Measurements from ENCODE around the gene CERS5.
"Not testable (repeated sequence)": the region's sequence is repeated elsewhere in the genome, so short reads cannot be mapped to it uniquely, and the experiment has no call there.

CERS5 gene

DNA sequence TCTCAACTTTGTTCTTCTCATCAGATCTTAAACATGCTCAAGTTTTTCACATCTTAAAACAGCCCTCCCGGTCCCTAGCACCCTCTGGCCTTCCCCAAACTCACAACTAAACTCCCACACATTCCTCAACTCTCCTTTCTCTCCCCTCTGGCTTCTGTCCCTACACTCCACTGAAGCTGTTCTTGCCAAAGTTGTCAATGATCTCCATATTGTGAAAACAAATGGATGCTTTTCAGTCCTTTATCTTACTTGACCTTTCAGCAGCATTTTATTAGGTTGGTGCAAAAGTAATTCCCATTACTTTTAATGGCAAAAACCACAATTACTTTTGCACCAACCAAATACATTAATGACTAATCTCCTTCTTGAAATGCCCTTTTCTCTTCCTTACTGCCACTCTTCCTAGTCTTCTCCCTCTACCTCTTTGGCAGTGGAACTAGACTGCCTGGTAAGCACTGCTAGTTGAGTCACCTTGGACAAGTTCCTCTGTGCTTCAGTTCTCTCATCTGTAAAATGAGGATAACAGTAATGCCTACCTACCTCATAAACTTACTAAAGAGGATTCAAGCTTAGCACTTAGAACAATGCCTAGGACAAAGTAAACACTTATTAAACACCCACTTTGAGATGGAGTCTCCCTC is 16.0 kb downstream of the CERS5 start:
- Histone ChIP-seq H2AFZ (ENCODE audit: low read depth, low read length) (no peak overlapping the region), H3K9ac (ENCODE audit: low read length) (no peak overlapping the region), H3K27ac (ENCODE audit: low read length) (no peak overlapping the region), H3K9me3 (ENCODE audit: insufficient read depth, low read length) (no peaks in the 10 kb centered on the region), H3K79me2 (ENCODE audit: low read length) (peaks cover 7% of the 10 kb centered on the region; the same call in 1 of the 2 replicates), H3K4me3 (ENCODE audit: low read length) (no peak overlapping the region), H3K4me2 (ENCODE audit: low read length) (no peak overlapping the region), H3K4me1 (ENCODE audit: low read length) (peaks cover 4% of the 10 kb centered on the region; the same call in 1 of the 2 replicates), H4K20me1 (ENCODE audit: insufficient read depth, low read length) (no peaks in the 10 kb centered on the region; the same call in 1 of the 2 replicates), H3K27me3 (ENCODE audit: low read depth, low read length) (no peaks in the 10 kb centered on the region), H3K36me3 (replicated peaks; ENCODE audit: low read depth, low read length) (no peaks in the 10 kb centered on the region)
- no peak for TF ChIP-seq EZH2phosphoT487 (IDR thresholded peaks at IDR 0.05; ENCODE audit: low read depth)
- no peak for TF ChIP-seq CTCF (IDR thresholded peaks at IDR 0.05; ENCODE audit: low read depth, low read length)

DNA sequence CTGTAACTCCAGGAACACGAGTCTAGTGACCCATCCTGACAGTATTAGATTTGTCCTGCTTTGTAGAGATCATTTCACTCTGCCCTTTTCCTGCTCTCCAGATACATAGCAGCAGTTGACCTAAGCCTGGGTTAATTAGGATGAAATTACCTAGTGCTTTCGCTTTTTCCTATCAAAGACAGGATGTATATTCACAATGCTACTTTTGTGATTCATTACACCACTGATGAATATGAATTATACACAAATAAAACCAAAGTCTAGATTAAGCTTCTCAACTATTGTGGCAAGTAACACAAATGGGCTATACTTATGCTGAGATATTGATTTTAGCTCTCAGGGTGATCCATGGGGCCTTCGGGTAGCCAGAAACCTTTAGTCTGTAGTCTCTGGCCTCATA is 17.9 kb downstream of the CERS5 start:
- Histone ChIP-seq H3K4me2 (ENCODE audit: low read length) (no peak overlapping the region), H4K20me1 (ENCODE audit: insufficient read depth, low read length) (no peaks in the 10 kb centered on the region; the same call in 1 of the 2 replicates), H3K79me2 (ENCODE audit: low read length) (peaks cover 3% of the 10 kb centered on the region; the same call in 1 of the 2 replicates), H3K27me3 (ENCODE audit: low read depth, low read length) (no peaks in the 10 kb centered on the region), H2AFZ (ENCODE audit: low read depth, low read length) (no peak overlapping the region), H3K9me3 (ENCODE audit: insufficient read depth, low read length) (no peaks in the 10 kb centered on the region), H3K4me1 (ENCODE audit: low read length) (peaks cover 4% of the 10 kb centered on the region; the same call in 1 of the 2 replicates), H3K36me3 (replicated peaks; ENCODE audit: low read depth, low read length) (no peaks in the 10 kb centered on the region), H3K4me3 (ENCODE audit: low read length) (no peak overlapping the region), H3K27ac (ENCODE audit: low read length) (no peak overlapping the region), H3K9ac (ENCODE audit: low read length) (no peak overlapping the region)
- no peak for TF ChIP-seq CTCF (IDR thresholded peaks at IDR 0.05; ENCODE audit: low read depth, low read length)

- not testable (repeated sequence) for H3K36me3 ChIP-seq (replicated peaks; ENCODE audit: low read depth, low read length); H3K9me3 ChIP-seq (ENCODE audit: insufficient read depth, low read length); H3K4me2 ChIP-seq (ENCODE audit: low read length); H3K4me1 ChIP-seq (ENCODE audit: low read length); H3K79me2 ChIP-seq (ENCODE audit: low read length); H4K20me1 ChIP-seq (ENCODE audit: insufficient read depth, low read length); H3K9ac ChIP-seq (ENCODE audit: low read length); H3K4me3 ChIP-seq (ENCODE audit: low read length); H2AFZ ChIP-seq (ENCODE audit: low read depth, low read length); H3K27ac ChIP-seq (ENCODE audit: low read length); H3K27me3 ChIP-seq (ENCODE audit: low read depth, low read length)
These were observed 19.2 kb downstream of the CERS5 start for GRCh38 chr12:50148011-50148410.

DNA sequence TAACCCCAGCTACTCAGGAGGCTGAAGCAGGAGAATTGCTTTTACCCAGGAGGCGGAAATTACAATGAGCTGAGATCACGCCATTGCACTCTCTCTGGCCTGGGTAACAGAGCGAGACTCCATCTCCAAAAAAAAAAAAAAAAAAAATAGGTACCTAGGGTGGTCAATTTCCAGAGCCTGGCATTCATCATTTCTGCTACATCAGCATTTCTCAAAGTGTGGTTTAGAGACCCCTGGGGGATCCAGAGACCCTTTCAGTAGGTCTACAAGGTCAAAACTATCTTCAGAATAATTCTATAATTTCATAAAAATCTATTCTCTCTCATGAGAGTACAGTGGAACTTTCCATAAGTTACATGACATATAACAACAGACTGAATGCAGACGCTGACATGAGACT is 19.9 kb downstream of the CERS5 start:
- Histone ChIP-seq H4K20me1 (ENCODE audit: insufficient read depth, low read length) (no peaks in the 10 kb centered on the region; the same call in 1 of the 2 replicates), H3K4me2 (ENCODE audit: low read length) (no peak overlapping the region), H3K9me3 (ENCODE audit: insufficient read depth, low read length) (no peaks in the 10 kb centered on the region), H3K9ac (ENCODE audit: low read length) (no peak overlapping the region), H2AFZ (ENCODE audit: low read depth, low read length) (no peak overlapping the region), H3K79me2 (ENCODE audit: low read length) (no peaks in the 10 kb centered on the region), H3K27me3 (ENCODE audit: low read depth, low read length) (no peaks in the 10 kb centered on the region), H3K36me3 (replicated peaks; ENCODE audit: low read depth, low read length) (peaks cover 3% of the 10 kb centered on the region), H3K27ac (ENCODE audit: low read length) (no peak overlapping the region), H3K4me3 (ENCODE audit: low read length) (no peak overlapping the region), H3K4me1 (ENCODE audit: low read length) (peaks cover 4% of the 10 kb centered on the region; the same call in 1 of the 2 replicates)
- no peak for TF ChIP-seq EZH2phosphoT487 (IDR thresholded peaks at IDR 0.05; ENCODE audit: low read depth)
- no peak for TF ChIP-seq CTCF (IDR thresholded peaks at IDR 0.05; ENCODE audit: low read depth, low read length)

Measured in OCI-LY3 (cell line).